HepG2 (cell line): ENCODE results near the gene CAMTA2. TPM values are rescaled to one million over a fixed set of nuclear protein-coding genes. Genes with fewer than 3 reads are reported as not detected.

Experiments
- ATAC-seq: fragments of 200-7000 bp; cut with Tn5 transposase; 3 replicates; pipeline ENCODE4 v1.9.1; 2020; ENCODE audit warnings: mild to moderate bottlenecking, moderate library complexity
- BruUV-seq: library from RNA; stranded (reverse); fragments of 400-500 nt; replicated peaks from 2 replicates; lab custom pipeline; 2021; lab: Mats Ljungman, UMichigan
- CTCF ChIA-PET: fragments of 300-600 bp; formaldehyde crosslinking; extraction: SDS; loops from one replicate; lab custom pipeline; 2021; ENCODE audit warnings: low total read pairs, inconsistent platforms, low intra/inter-chr PET ratio; lab: Yijun Ruan, JAX
- POLR2A ChIA-PET: fragments of 350-600 bp; sonication (Branson Sonifier 250); formaldehyde crosslinking; loops from one replicate; lab custom pipeline; 2020; ENCODE audit warnings: antibody characterized with exemption, inconsistent platforms; lab: Yijun Ruan, JAX
- DNase-seq: peaks from one replicate; pipeline ENCODE4 v3.0.0-alpha.2; 2015; ENCODE audit warnings: low spot score
- FAIRE-seq: peaks from 3 replicates; lab custom pipeline; 2011; peaks lifted over from hg19 to GRCh38; lab: Jason Lieb, UNC
- H2AFZ ChIP-seq: one replicate; pipeline ENCODE4 v1.6.1; 2011; ENCODE audit warnings: low read length, inconsistent platforms
- H3K27ac ChIP-seq: fragments of 300-600 bp; 3 replicates; pipeline ENCODE4 v1.8.0; 2011; ENCODE audit warnings: mixed run types, mild to moderate bottlenecking, mixed read lengths, low read length, inconsistent platforms; ENCODE audit not compliant: insufficient read depth; ENCODE audit errors: extremely low read length
- H3K27me3 ChIP-seq, 2 experiments: fragments of 200-600 bp in 1 of 2; 2 replicates in 1 of 2; 3 replicates in 1 of 2; pipeline versions ENCODE4 v1.6.0 to v1.8.0; 2011; ENCODE audit warnings: low read length in 2 of 2, mild to moderate bottlenecking in 2 of 2, moderate library complexity in 2 of 2, inconsistent platforms in 1 of 2; ENCODE audit not compliant: insufficient read depth in 2 of 2, control insufficient read depth in 1 of 2
- H3K36me3 ChIP-seq, 2 experiments: fragments of 200-600 bp in 1 of 2; replicated peaks in 1 of 2; 2 replicates in 1 of 2; 3 replicates in 1 of 2; pipeline versions ENCODE4 v1.5.1 to v1.8.0; 2011; ENCODE audit warnings: low read length in 2 of 2, inconsistent platforms in 1 of 2; ENCODE audit not compliant: insufficient read depth in 2 of 2, control insufficient read depth in 1 of 2
- H3K4me1 ChIP-seq: 2 replicates; pipeline ENCODE4 v1.5.1; 2012; ENCODE audit warnings: low read length, inconsistent platforms; ENCODE audit not compliant: insufficient read depth
- H3K4me2 ChIP-seq: 2 replicates; pipeline ENCODE4 v1.6.0; 2011; ENCODE audit warnings: low read depth, low read length, inconsistent platforms
- H3K4me3 ChIP-seq, 3 experiments: fragments of 200-600 bp in 1 of 3; sonication (generic), shearing (Covaris generic) in 1 of 3; replicated peaks in 1 of 3; 2 replicates each; pipeline ENCODE4 v1.5.1; 2011 to 2016; ENCODE audit warnings: low read length in 3 of 3, inconsistent platforms in 2 of 3, low read depth in 2 of 3, mild to moderate bottlenecking in 2 of 3, control low read depth in 1 of 3, mixed read lengths in 1 of 3; ENCODE audit not compliant: insufficient read depth in 1 of 3
- H3K79me2 ChIP-seq: one replicate; pipeline ENCODE4 v1.6.1; 2011; ENCODE audit warnings: low read length, inconsistent platforms; ENCODE audit not compliant: insufficient read depth
- H3K9ac ChIP-seq: 2 replicates; pipeline ENCODE4 v1.6.0; 2011; ENCODE audit warnings: mild to moderate bottlenecking, low read depth, low read length, inconsistent platforms; ENCODE audit not compliant: insufficient read depth
- H3K9me3 ChIP-seq: 2 replicates; pipeline ENCODE4 v1.5.1; 2012; ENCODE audit warnings: mild to moderate bottlenecking, low read length
- H4K20me1 ChIP-seq: 2 replicates; pipeline ENCODE4 v1.6.0; 2011; ENCODE audit warnings: inconsistent platforms, mild to moderate bottlenecking, low read length, moderate library complexity; ENCODE audit not compliant: insufficient read depth
- CEBPB ChIP-seq: IDR thresholded peaks from 2 replicates; pipeline ENCODE4 v1.6.1; 2011; ENCODE audit warnings: low read depth, low read length, improper control_type of control experiment, borderline replicate concordance
- HNRNPLL ChIP-seq: fragments of 200-400 bp; formaldehyde crosslinking; IDR thresholded peaks from 2 replicates; pipeline ENCODE4 v1.6.1; 2017; ENCODE audit warnings: mild to moderate bottlenecking, low read depth, low read length; ENCODE audit not compliant: poor library complexity, severe bottlenecking
- KDM1A ChIP-seq: IDR thresholded peaks from 2 replicates; pipeline ENCODE4 v1.6.1; 2016; ENCODE audit warnings: missing compliant biosample characterization
- NR2F2 ChIP-seq: IDR thresholded peaks from 2 replicates; pipeline ENCODE4 v1.6.1; 2012; ENCODE audit warnings: low read depth, inconsistent platforms, borderline replicate concordance
- ZBTB10 ChIP-seq: sonication (generic); formaldehyde crosslinking; IDR thresholded peaks from 2 replicates; pipeline ENCODE4 v1.4.0; 2020; ENCODE audit warnings: missing genetic modification reagents, borderline replicate concordance
- ZBTB39 ChIP-seq: sonication (generic); formaldehyde crosslinking; IDR thresholded peaks from 2 replicates; pipeline ENCODE4 v1.5.0; 2020; ENCODE audit warnings: missing genetic modification reagents
- ZC3H13 ChIP-seq: sonication (generic); formaldehyde crosslinking; IDR thresholded peaks from 2 replicates; pipeline ENCODE4 v1.8.1; 2023; ENCODE audit warnings: mild to moderate bottlenecking, missing genetic modification reagents, moderate library complexity
- ZNF136 ChIP-seq: sonication (generic); formaldehyde crosslinking; IDR thresholded peaks from 2 replicates; pipeline ENCODE4 v1.8.1; 2022; ENCODE audit warnings: low read depth, mild to moderate bottlenecking, moderate library complexity, missing genetic modification reagents
- ZNF574 ChIP-seq: sonication (generic); formaldehyde crosslinking; IDR thresholded peaks from 2 replicates; pipeline ENCODE4 v1.4.0; 2020; ENCODE audit warnings: missing genetic modification reagents
- WGBS: methylation state at CpG from one replicate; pipeline ENCODE4 v1.1.6; 2017; ENCODE audit warnings: low lambda C conversion rate; 5-methylcytosine and 5-hydroxymethylcytosine counted together
- in situ Hi-C: cut with HindIII; loops from 2 replicates; pipeline ENCODE4 v1.10.0; 2017; ENCODE audit warnings: low pct_unique_long_range_greater_than_20kb; ENCODE audit not compliant: extremely low pct_ligation_motif_present
- intact Hi-C: fragments of 100-400 bp; cut with micrococcal nuclease; formaldehyde crosslinking; loops from one replicate; pipeline ENCODE4 v1.10.0; 2022; ENCODE audit not compliant: unreplicated experiment
- polyA plus RNA-seq, 8 experiments: library from polyadenylated mRNA; depleted of rRNA in 3 of 8; stranded (reverse) in 7 of 8; unstranded in 1 of 8; fragments of >200 nt; fragmentation: Illumina TruSeq in 4 of 8; extraction: Trizol in 4 of 8; gene quantifications; 2 replicates each; pipeline versions ENCODE4 v1.2.1 to v1.2.3, GENCODE V29; 2011 to 2016; ENCODE audit warnings: low read depth in 4 of 8, missing spikeins in 1 of 8, mixed read lengths in 1 of 8; ENCODE audit not compliant: insufficient read depth in 1 of 8
- total RNA-seq, 5 experiments: library from RNA; depleted of rRNA; stranded (reverse); fragments of >200 nt; fragmentation: Illumina TruSeq; extraction: Trizol; gene quantifications; 2 replicates each; pipeline ENCODE4 v1.2.3, GENCODE V29; 2016; ENCODE audit warnings: low read depth in 1 of 5

Gene CAMTA2
- total and polyA plus RNA-seq, 2 of the 13 experiments (the other 11 are each of a cell fraction or from before 2014, with no cell fraction given), result 4.1 to 7.1 TPM

- Histone ChIP-seq H3K4me1 (no peaks in the 10 kb centered on the region), H3K27me3 (no peaks in the 10 kb centered on the region), H3K9ac (no peak overlapping the region), H3K79me2 (no peaks in the 10 kb centered on the region), H3K4me2 (no peak overlapping the region), H4K20me1 (no peaks in the 10 kb centered on the region), H3K9me3 (no peaks in the 10 kb centered on the region), H3K4me3 (no peak overlapping the region), H3K36me3 (peaks cover 23 to 70% of the 10 kb centered on the region in 2 experiments), H3K27ac (no peak overlapping the region), H2AFZ (no peak overlapping the region)
- intact Hi-C loops, result no loop called here
- CTCF ChIA-PET, result no interaction called here
- in situ Hi-C loops, result no loop called here
- TF ChIP-seq ZNF136 (CRISPR knock-in tag), result no peak
- FAIRE-seq (no peak), ATAC-seq (no peak), DNase-seq (no peak)
- no TSS peak for BruUV-seq
- 95% methylated on average over 6 of the region's 6 CpGs for WGBS
- POLR2A ChIA-PET, result interaction anchor here (1.2 kb wide), 1 partner anchor 14 kb away, joined by 5 read pairs; the partner anchor contains the start of genes INCA1 and KIF1C
Observed at GRCh38 chr17:5011928-5012327, 24.5 kb upstream of the CAMTA2 start.

- ATAC-seq (no peak), DNase-seq (no peak), FAIRE-seq (no peak)
- POLR2A ChIA-PET, result no interaction called here
- H4K20me1 ChIP-seq, result no peaks in the 10 kb centered on the region
- CTCF ChIA-PET, result no interaction called here
- H3K9ac ChIP-seq, result no peak overlapping the region
- no peak overlapping the region for H3K4me2 ChIP-seq
- 95% methylated on average over 18 of the region's 18 CpGs for WGBS
- H3K27ac ChIP-seq, result no peak overlapping the region
- no peaks in the 10 kb centered on the region; a peak in 1 of 5 replicates for H3K27me3 ChIP-seq
- in situ Hi-C loops, result no loop called here
- H3K4me3 ChIP-seq, result no peak overlapping the region
- H3K9me3 ChIP-seq, result no peaks in the 10 kb centered on the region
- H3K36me3 ChIP-seq, result peaks cover 21 to 71% of the 10 kb centered on the region in 2 experiments
- H2AFZ ChIP-seq, result no peak overlapping the region
- H3K4me1 ChIP-seq, result peaks cover 13% of the 10 kb centered on the region
- BruUV-seq, result no TSS peak
- peaks cover 24% of the 10 kb centered on the region for H3K79me2 ChIP-seq
- intact Hi-C loops, result no loop called here
- TF ChIP-seq ZC3H13 (CRISPR knock-in tag), result no peak
- TF ChIP-seq NR2F2, result no peak
- TF ChIP-seq KDM1A (CRISPR knock-in tag), result no peak
- no peak for TF ChIP-seq ZNF574 (CRISPR knock-in tag)
- TF ChIP-seq ZNF136 (CRISPR knock-in tag), result no peak
- TF ChIP-seq HNRNPLL, result no peak
- TF ChIP-seq ZBTB39 (CRISPR knock-in tag), result no peak
- no peak for TF ChIP-seq CEBPB
- no peak for TF ChIP-seq ZBTB10 (CRISPR knock-in tag)
Observed at GRCh38 chr17:5003214-5003867, 15.9 kb upstream of the CAMTA2 start.
